ENCODE measurements around the gene UGT1A8. TPM values are rescaled to one million over a fixed set of nuclear protein-coding genes. Genes with fewer than 3 reads are reported as not detected.

Gene UGT1A8
- total RNA-seq, 1 experiment from 2014 or later = not detected

GRCh38 chr2:233702238-233702637 lies 84.8 kb downstream of the UGT1A8 start:
- H3K27ac ChIP-seq (ENCODE audit: low read depth, low read length) = no peak overlapping the region
- H3K9me2 ChIP-seq (ENCODE audit: insufficient read depth) = no peaks in the 10 kb centered on the region

More at GRCh38 chr2:233702238-233702637, 84.8 kb downstream of the UGT1A8 start:
- Histone ChIP-seq H3K79me2 (ENCODE audit: insufficient read depth, low read length) (no peaks in the 10 kb centered on the region), H3K9ac (ENCODE audit: low read length) (no peak overlapping the region), H3K27me3 (ENCODE audit: insufficient read depth, low read length) (no peaks in the 10 kb centered on the region), H3K4me2 (ENCODE audit: low read length) (no peak overlapping the region), H4K20me1 (ENCODE audit: insufficient read depth) (no peaks in the 10 kb centered on the region), H3K9me3 (ENCODE audit: control insufficient read depth in 1 of 2, insufficient read depth in 1 of 2, low read depth in 1 of 2, low read length in 2 of 2) (no peaks in the 10 kb centered on the region), H2AFZ (ENCODE audit: low read depth, low read length, poor library complexity, severe bottlenecking) (no peak overlapping the region), H3K36me3 (ENCODE audit: control insufficient read depth in 1 of 2, insufficient read depth in 2 of 2, low read length in 2 of 2) (no peaks in the 10 kb centered on the region), H3K4me3 (replicated peaks in 1 of 2; ENCODE audit: low read depth in 1 of 2, low read length in 2 of 2) (no peak overlapping the region), H3K4me1 (ENCODE audit: control insufficient read depth in 1 of 2, insufficient read depth in 2 of 2, low read length in 2 of 2) (no peaks in the 10 kb centered on the region)
- DNase-seq (ENCODE audit: low read depth, low spot score) = no peak
- RAD21 ChIA-PET (ENCODE audit: low non-redundant PET in 1 of 2, low total read pairs in 2 of 2, uncharacterized antibody in 2 of 2, unreplicated experiment in 2 of 2) = no interaction called here
- POLR2A ChIA-PET = no interaction called here
- BruUV-seq (replicated peaks) = no TSS peak
- TF ChIP-seq TCF7L2 (IDR thresholded peaks at IDR 0.05; ENCODE audit: borderline replicate concordance, extremely low read depth, insufficient read depth, insufficient read length) (no peak), REST (IDR thresholded peaks at IDR 0.05; ENCODE audit: low read depth) (no peak)
- CTCF ChIA-PET = no interaction called here
- intact Hi-C loops (cut with micrococcal nuclease) = no loop called here
- no peak for ATAC-seq
